NT2/D1 (cell line): Measurements from ENCODE around the gene HKDC1.

Experiments used
- SUZ12 ChIP-seq: IDR thresholded peaks from 2 replicates; pipeline ENCODE4 v1.6.1; 2011; ENCODE audit not compliant: insufficient read length, insufficient read depth; ENCODE audit errors: extremely low read depth
- ZNF274 ChIP-seq: IDR thresholded peaks from 2 replicates; pipeline ENCODE4 v1.6.1; 2011; ENCODE audit warnings: mild to moderate bottlenecking, low read depth, low read length

DNA sequence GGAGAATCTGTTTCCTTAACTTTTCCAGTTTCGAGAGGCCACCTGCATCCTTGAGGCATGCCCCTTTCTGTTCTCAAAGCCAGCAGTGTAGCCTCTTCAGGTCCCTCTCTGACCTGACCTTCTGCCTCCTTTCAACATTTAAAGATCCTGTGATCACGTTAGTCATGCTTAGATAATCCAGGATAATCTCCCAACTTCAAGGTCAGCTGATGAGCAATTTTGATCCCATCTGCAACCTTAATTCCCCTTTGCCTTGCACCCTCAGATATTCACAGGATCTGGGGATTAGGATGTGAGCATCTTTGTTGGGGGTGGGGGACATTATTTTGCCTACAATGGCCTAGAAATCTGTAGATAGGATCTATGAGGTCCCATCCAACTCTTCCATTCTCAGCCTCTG, 8.0 kb downstream of the HKDC1 start:
- no peak for TF ChIP-seq ZNF274
- TF ChIP-seq SUZ12, result no peak
